ENCODE measurements around the gene SERINC5.

GRCh38 chr5:80296121-80296520, 40.3 kb upstream of the SERINC5 start:
- TF ChIP-seq POLR2A (IDR thresholded peaks at IDR 0.05; ENCODE audit: low read depth, low read length) (no peak), CTCF (conservative IDR thresholded peaks at IDR 0.05; ENCODE audit: low read depth, low read length) (no peak), FOS (IDR thresholded peaks at IDR 0.05; ENCODE audit: low read depth, low read length) (no peak), CEBPB (IDR thresholded peaks at IDR 0.05; ENCODE audit: low read depth, low read length) (no peak), USF2 (IDR thresholded peaks at IDR 0.05; ENCODE audit: low read depth, low read length) (no peak), MAZ (IDR thresholded peaks at IDR 0.05; ENCODE audit: borderline replicate concordance, low read depth, low read length) (no peak), RFX5 (IDR thresholded peaks at IDR 0.05; ENCODE audit: low read depth, low read length) (no peak), BHLHE40 (IDR thresholded peaks at IDR 0.05; ENCODE audit: low read depth, low read length) (no peak), MXI1 (IDR thresholded peaks at IDR 0.05; ENCODE audit: borderline replicate concordance, low read depth, low read length) (no peak), SMC3 (IDR thresholded peaks at IDR 0.05; ENCODE audit: low read depth, low read length) (no peak), RAD21 (IDR thresholded peaks at IDR 0.05; ENCODE audit: low read length) (no peak), CHD1 (IDR thresholded peaks at IDR 0.05; ENCODE audit: low read depth, low read length) (no peak), RCOR1 (IDR thresholded peaks at IDR 0.05; ENCODE audit: insufficient replicate concordance, low read length) (no peak), MAFK (IDR thresholded peaks at IDR 0.05; ENCODE audit: low read depth, low read length) (no peak)
